ENCODE measurements around the gene BPIFB6. TPM values are rescaled to one million over a fixed set of nuclear protein-coding genes. Genes with fewer than 3 reads are reported as not detected.

BPIFB6 gene
- total RNA-seq, 1 experiment from 2014 or later, result not detected

GRCh38 chr20:33015700-33016580 lies 15.5 kb upstream of the BPIFB6 start (continued):
- no peak for TF ChIP-seq ZNF281 (CRISPR knock-in tag; IDR thresholded peaks at IDR 0.05)
- TF ChIP-seq NFYB (CRISPR knock-in tag; conservative IDR thresholded peaks at IDR 0.05; ENCODE audit: low read depth), result no peak

- ATAC-seq, result no peak
- no peak overlapping the region for H3K4me3 Mint-ChIP-seq
- no peaks in the 10 kb centered on the region for H3K27me3 Mint-ChIP-seq (ENCODE audit: low read depth)
- peaks cover 9% of the 10 kb centered on the region; the same call in 1 of the 2 replicates for H3K4me1 Mint-ChIP-seq
- ChIA-PET POLR2A (no interaction called here), CTCF (interaction anchor here (1.1 to 5.6 kb wide), 3 partner anchors 11 to 79 kb away, joined by 3 to 34 read pairs (median 6); partner anchors contain the start of gene SUN5)
- no peak overlapping the region for H3K27ac Mint-ChIP-seq
- TF ChIP-seq AR (CRISPR knock-in tag; IDR thresholded peaks at IDR 0.05) (no peak), ATF3 (CRISPR knock-in tag; conservative IDR thresholded peaks at IDR 0.05) (no peak), ZNF263 (CRISPR knock-in tag; IDR thresholded peaks at IDR 0.05; ENCODE audit: low read depth) (no peak)
- no peaks in the 10 kb centered on the region for H3K9me3 Mint-ChIP-seq
- no peak for DNase-seq (ENCODE audit: low spot score)
- no peaks in the 10 kb centered on the region for H3K36me3 Mint-ChIP-seq
Measured at GRCh38 chr20:33016581-33017109, 14.8 kb upstream of the BPIFB6 start.

GRCh38 chr20:33017542-33017941 lies 13.9 kb upstream of the BPIFB6 start:
- DNase-seq (ENCODE audit: low spot score) (no peak), ATAC-seq (no peak)
- no peaks in the 10 kb centered on the region for H3K27me3 Mint-ChIP-seq (ENCODE audit: low read depth)
- POLR2A ChIA-PET, result no interaction called here
- H3K27ac Mint-ChIP-seq, result no peak overlapping the region
- H3K4me1 Mint-ChIP-seq, result peaks cover 9% of the 10 kb centered on the region; the same call in 1 of the 2 replicates
- no peaks in the 10 kb centered on the region for H3K36me3 Mint-ChIP-seq
- CTCF ChIA-PET, result interaction anchor here (1.0 to 5.6 kb wide), 5 partner anchors 12 to 111 kb away, joined by 3 to 34 read pairs (median 3); partner anchors contain the start of gene SUN5
- no peak overlapping the region for H3K4me3 Mint-ChIP-seq
- no peaks in the 10 kb centered on the region for H3K9me3 Mint-ChIP-seq
- TF ChIP-seq GABPB1 (CRISPR knock-in tag; IDR thresholded peaks at IDR 0.05), result no peak
- no peak for TF ChIP-seq FOXP1 (CRISPR knock-in tag; IDR thresholded peaks at IDR 0.05; ENCODE audit: borderline replicate concordance)
- TF ChIP-seq HMGA2 (CRISPR knock-in tag; IDR thresholded peaks at IDR 0.05), result no peak
- no peak for TF ChIP-seq ZNF396 (CRISPR knock-in tag; IDR thresholded peaks at IDR 0.05; ENCODE audit: borderline replicate concordance)
- no peak for TF ChIP-seq CDX4 (CRISPR knock-in tag; IDR thresholded peaks at IDR 0.05; ENCODE audit: borderline replicate concordance)
- TF ChIP-seq ZNF423 (CRISPR knock-in tag; IDR thresholded peaks at IDR 0.05), result no peak
- TF ChIP-seq FOXJ3 (CRISPR knock-in tag; IDR thresholded peaks at IDR 0.05; ENCODE audit: borderline replicate concordance), result no peak
- TF ChIP-seq TEAD1 (CRISPR knock-in tag; IDR thresholded peaks at IDR 0.05), result no peak
- TF ChIP-seq ESRRA (CRISPR knock-in tag; IDR thresholded peaks at IDR 0.05; ENCODE audit: borderline replicate concordance), result no peak
